ENCODE measurements around the gene FAM236D.
"Not testable (repeated sequence)": the region's sequence is repeated elsewhere in the genome, so short reads cannot be mapped to it uniquely, and the experiment has no call there.

- TF ChIP-seq POLR2A (IDR thresholded peaks at IDR 0.05; ENCODE audit: extremely low read depth, insufficient read length): not testable (repeated sequence)
- TF ChIP-seq, protein P1, sequence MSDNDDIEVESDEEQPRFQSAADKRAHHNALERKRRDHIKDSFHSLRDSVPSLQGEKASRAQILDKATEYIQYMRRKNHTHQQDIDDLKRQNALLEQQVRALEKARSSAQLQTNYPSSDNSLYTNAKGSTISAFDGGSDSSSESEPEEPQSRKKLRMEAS (IDR thresholded peaks at IDR 0.05; ENCODE audit: low read depth, low read length): not testable (repeated sequence)
Observed at GRCh38 chrX:72790390-72790789, 17.6 kb downstream of the FAM236D start.

Data from NB4 (cell line).